K562 (cell line): ENCODE data around the gene HMCES. TPM values are rescaled to one million over a fixed set of nuclear protein-coding genes. Genes with fewer than 3 reads are reported as not detected.

Source experiments
- ASH1L ChIP-seq: fragments of 450-650 bp; IDR thresholded peaks from 2 replicates; pipeline ENCODE4 v1.6.1; 2018; ENCODE audit warnings: borderline replicate concordance, mild to moderate bottlenecking, low read depth; ENCODE audit not compliant: partially characterized antibody
- CBFA2T3 ChIP-seq: fragments of 450-650 bp; IDR thresholded peaks from 2 replicates; pipeline ENCODE4 v1.6.1; 2017
- CTBP1 ChIP-seq: fragments of 450-650 bp; IDR thresholded peaks from 2 replicates; pipeline ENCODE4 v1.6.1; 2016; ENCODE audit warnings: borderline replicate concordance
- FOXA3 ChIP-seq, 2 experiments: fragments of 450-650 bp in 1 of 2; sonication (generic) in 1 of 2; formaldehyde crosslinking; IDR thresholded peaks in 1 of 2; conservative IDR thresholded peaks in 1 of 2; 2 replicates each; pipeline versions ENCODE4 v1.4.0 to v1.8.0; 2020 to 2022; ENCODE audit warnings: mild to moderate bottlenecking in 2 of 2, missing genetic modification reagents in 1 of 2
- FOXM1 ChIP-seq, 2 experiments: fragments of 450-650 bp in 1 of 2; sonication (generic) in 1 of 2; formaldehyde crosslinking in 1 of 2; IDR thresholded peaks; 2 replicates each; pipeline versions ENCODE4 v1.6.1 to v1.9.0; 2017 to 2022; ENCODE audit warnings: low read depth in 2 of 2, mild to moderate bottlenecking in 2 of 2, missing genetic modification reagents in 1 of 2, moderate library complexity in 1 of 2
- GABPA ChIP-seq: fragments of 200-800 bp; sonication (Bioruptor generic); conservative IDR thresholded peaks from 2 replicates; pipeline ENCODE4 v1.6.1; 2016; ENCODE audit warnings: low read depth, missing genetic modification characterization, missing compliant biosample characterization
- GTF2E2 ChIP-seq: fragments of 200-800 bp; sonication (Bioruptor generic); IDR thresholded peaks from 2 replicates; pipeline ENCODE4 v1.6.1; 2016; ENCODE audit warnings: missing genetic modification characterization, missing compliant biosample characterization
- HDAC2 ChIP-seq: fragments of 450-650 bp; IDR thresholded peaks from 2 replicates; pipeline ENCODE4 v1.6.1; 2016; ENCODE audit warnings: mild to moderate bottlenecking
- HIVEP1 ChIP-seq: fragments of 250-450 bp; sonication (Bioruptor Pico); IDR thresholded peaks from 2 replicates; pipeline ENCODE4 v1.4.0; 2020; ENCODE audit warnings: mild to moderate bottlenecking
- KDM5B ChIP-seq: fragments of 200-600 bp; sonication (generic); IDR thresholded peaks from 2 replicates; pipeline ENCODE4 v1.6.1; 2012; ENCODE audit warnings: low read depth, mild to moderate bottlenecking, moderate library complexity, low read length, control low read depth, inconsistent platforms; ENCODE audit not compliant: insufficient replicate concordance
- LCOR ChIP-seq: sonication (generic); formaldehyde crosslinking; IDR thresholded peaks from 2 replicates; pipeline ENCODE4 v1.8.0; 2022; ENCODE audit warnings: mild to moderate bottlenecking, missing genetic modification reagents
- RBM22 ChIP-seq: fragments of 200-400 bp; formaldehyde crosslinking; IDR thresholded peaks from 2 replicates; pipeline ENCODE4 v1.6.1; 2018; ENCODE audit warnings: low read length, low read depth; ENCODE audit not compliant: poor library complexity, severe bottlenecking
- SAFB ChIP-seq: fragments of 200-400 bp; formaldehyde crosslinking; IDR thresholded peaks from 2 replicates; pipeline ENCODE4 v1.6.1; 2017; ENCODE audit warnings: low read depth, low read length, borderline replicate concordance
- SMARCC2 ChIP-seq: fragments of 450-650 bp; IDR thresholded peaks from 2 replicates; pipeline ENCODE4 v1.6.1; 2017; ENCODE audit warnings: antibody characterized with exemption, moderate library complexity, mild to moderate bottlenecking, low read depth
- SPI1 ChIP-seq: IDR thresholded peaks from 2 replicates; pipeline ENCODE4 v1.6.1; 2011; ENCODE audit warnings: low read depth, low read length, control low read depth, borderline replicate concordance
- TOE1 ChIP-seq, 2 experiments: fragments of 450-650 bp in 1 of 2; sonication (generic) in 1 of 2; formaldehyde crosslinking in 1 of 2; IDR thresholded peaks; 2 replicates each; pipeline versions ENCODE4 v1.7.1 to v1.8.0; 2016 to 2022; ENCODE audit warnings: borderline replicate concordance in 2 of 2, mild to moderate bottlenecking in 2 of 2, antibody characterized with exemption in 1 of 2, inconsistent platforms in 1 of 2, low read depth in 1 of 2, missing genetic modification reagents in 1 of 2, moderate library complexity in 1 of 2
- ZNF197 ChIP-seq: fragments of 200-800 bp; sonication (Bioruptor generic); IDR thresholded peaks from 2 replicates; pipeline ENCODE4 v1.6.1; 2016; ENCODE audit warnings: low read depth, missing genetic modification characterization, missing compliant biosample characterization
- ZNF408 ChIP-seq: fragments of 250-450 bp; sonication (Bioruptor Pico); IDR thresholded peaks from 2 replicates; pipeline ENCODE4 v1.4.0; 2020; ENCODE audit warnings: low read depth, mild to moderate bottlenecking, moderate library complexity
- ZNF780A ChIP-seq: fragments of 250-450 bp; sonication (Bioruptor Pico); IDR thresholded peaks from 2 replicates; pipeline ENCODE4 v1.5.0; 2021; ENCODE audit warnings: mild to moderate bottlenecking
- polyA plus RNA-seq, 8 experiments: library from polyadenylated mRNA; depleted of rRNA in 4 of 8; stranded (reverse) in 5 of 8; unstranded in 3 of 8; fragments of >200 nt; fragmentation: Nextera tagmentation in 2 of 8; fragmentation: Illumina TruSeq in 1 of 8; extraction: Ambion mirVana in 2 of 8; extraction: Trizol in 1 of 8; gene quantifications; 2 replicates each; pipeline versions ENCODE4 v1.2.1 to v1.2.3, GENCODE V29; 2011 to 2014; ENCODE audit warnings: inconsistent platforms in 1 of 8, missing spikeins in 1 of 8
- total RNA-seq, 7 experiments: library from RNA; depleted of rRNA in 6 of 7; stranded (reverse); fragments of >200 nt in 6 of 7; fragmentation: Illumina TruSeq in 2 of 7; extraction: Trizol in 2 of 7; gene quantifications; 2 replicates each; pipeline versions ENCODE4 v1.2.1 to v1.2.3, GENCODE V29; 2011 to 2021; ENCODE audit warnings: low replicate concordance in 1 of 7
- TF ChIP-seq, protein P1 (sequence below): sonication (generic); formaldehyde crosslinking; IDR thresholded peaks from 2 replicates; pipeline ENCODE4 v1.8.0; 2022; ENCODE audit warnings: mild to moderate bottlenecking, missing genetic modification reagents
- TF ChIP-seq, protein P2 (sequence below): conservative IDR thresholded peaks from 2 replicates; pipeline ENCODE4 v1.6.1; 2011; ENCODE audit warnings: low read depth, mild to moderate bottlenecking, low read length; ENCODE audit not compliant: control insufficient read depth
- TF ChIP-seq, protein P3 (sequence below): sonication (generic); formaldehyde crosslinking; IDR thresholded peaks from 2 replicates; pipeline ENCODE4 v1.9.0; 2022; ENCODE audit warnings: mild to moderate bottlenecking, missing genetic modification reagents

The HMCES gene
- total and polyA plus RNA-seq, 9 of the 15 experiments (the other 6 are each of a cell fraction or from before 2014, with no cell fraction given) = 18.8 to 45.3 (median 24.8) TPM

DNA sequence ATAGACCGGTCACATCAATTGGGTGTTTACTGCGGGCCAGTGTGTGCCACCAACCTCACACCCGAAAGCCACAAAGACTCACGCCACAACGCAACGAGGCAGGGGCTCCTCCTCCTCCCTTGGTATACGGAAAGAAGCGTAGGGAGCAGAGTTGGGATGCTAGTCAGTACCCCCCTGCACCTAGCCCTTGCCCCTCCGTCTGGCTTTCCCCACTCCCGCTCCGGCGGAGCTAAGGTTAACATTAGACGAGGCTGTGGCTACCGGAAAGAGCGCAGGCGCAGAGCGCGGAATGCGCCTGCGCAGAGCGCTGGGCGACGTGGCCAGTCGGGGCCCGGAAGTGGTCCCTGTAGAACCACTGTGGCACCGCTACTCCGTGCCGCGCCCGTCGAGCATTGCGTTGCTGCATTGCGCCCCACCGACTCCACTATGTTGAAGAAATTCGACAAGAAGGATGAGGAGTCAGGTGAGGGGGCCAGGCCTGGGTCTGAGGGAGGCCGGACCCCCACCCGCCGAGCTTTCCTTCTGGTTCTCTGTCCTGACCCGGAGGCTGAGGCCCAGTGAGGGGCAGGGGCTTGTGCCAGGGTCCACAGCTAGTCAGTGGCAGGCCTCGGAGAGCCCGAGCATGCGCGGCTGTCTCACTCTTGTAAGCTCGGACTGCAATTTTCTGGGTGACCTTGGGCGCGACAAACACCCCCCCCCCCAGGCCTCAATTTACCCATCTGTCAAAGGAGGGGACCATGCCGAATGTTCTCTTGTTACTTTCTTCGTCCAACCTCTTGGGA lies 29.2 kb upstream of the HMCES start, which contains the start of gene COPG1 (continued):
- TF ChIP-seq CBFA2T3 = no peak
- TF ChIP-seq FOXA3 (CRISPR knock-in tag; conservative IDR thresholded peaks at IDR 0.05 in 1 of 2, IDR thresholded peaks at IDR 0.05 in 1 of 2) = peak in 1 of 2 experiments; percentile 62; a peak in 1 of 4 replicates
- peak; percentile 80 for TF ChIP-seq KDM5B
- no peak for TF ChIP-seq SAFB
- TF ChIP-seq GABPA (tag) = peak; percentile 79
- TF ChIP-seq ASH1L = no peak
- no peak for TF ChIP-seq HIVEP1 (CRISPR knock-in tag)
- TF ChIP-seq ZNF780A (CRISPR knock-in tag) = no peak
- no peak for TF ChIP-seq SMARCC2
- TF ChIP-seq LCOR (CRISPR knock-in tag) = peak; percentile 62; the same call in 1 of the 2 replicates
- TF ChIP-seq ZNF197 = no peak
- TF ChIP-seq GTF2E2 = peak; percentile 74; the same call in 1 of the 2 replicates
- TF ChIP-seq HDAC2 = peak; percentile 8; the same call in 1 of the 2 replicates
- TF ChIP-seq CTBP1 = peak; percentile 53; the same call in 1 of the 2 replicates
- TF ChIP-seq, protein P1, sequence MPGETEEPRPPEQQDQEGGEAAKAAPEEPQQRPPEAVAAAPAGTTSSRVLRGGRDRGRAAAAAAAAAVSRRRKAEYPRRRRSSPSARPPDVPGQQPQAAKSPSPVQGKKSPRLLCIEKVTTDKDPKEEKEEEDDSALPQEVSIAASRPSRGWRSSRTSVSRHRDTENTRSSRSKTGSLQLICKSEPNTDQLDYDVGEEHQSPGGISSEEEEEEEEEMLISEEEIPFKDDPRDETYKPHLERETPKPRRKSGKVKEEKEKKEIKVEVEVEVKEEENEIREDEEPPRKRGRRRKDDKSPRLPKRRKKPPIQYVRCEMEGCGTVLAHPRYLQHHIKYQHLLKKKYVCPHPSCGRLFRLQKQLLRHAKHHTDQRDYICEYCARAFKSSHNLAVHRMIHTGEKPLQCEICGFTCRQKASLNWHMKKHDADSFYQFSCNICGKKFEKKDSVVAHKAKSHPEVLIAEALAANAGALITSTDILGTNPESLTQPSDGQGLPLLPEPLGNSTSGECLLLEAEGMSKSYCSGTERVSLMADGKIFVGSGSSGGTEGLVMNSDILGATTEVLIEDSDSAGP (CRISPR knock-in tag) = no peak
- no peak for TF ChIP-seq FOXM1 (IDR thresholded peaks at IDR 0.05; ENCODE audit: low read depth)
- no peak for TF ChIP-seq FOXM1 (CRISPR knock-in tag; IDR thresholded peaks at IDR 0.05; ENCODE audit: low read depth)
- TF ChIP-seq, protein P2, sequence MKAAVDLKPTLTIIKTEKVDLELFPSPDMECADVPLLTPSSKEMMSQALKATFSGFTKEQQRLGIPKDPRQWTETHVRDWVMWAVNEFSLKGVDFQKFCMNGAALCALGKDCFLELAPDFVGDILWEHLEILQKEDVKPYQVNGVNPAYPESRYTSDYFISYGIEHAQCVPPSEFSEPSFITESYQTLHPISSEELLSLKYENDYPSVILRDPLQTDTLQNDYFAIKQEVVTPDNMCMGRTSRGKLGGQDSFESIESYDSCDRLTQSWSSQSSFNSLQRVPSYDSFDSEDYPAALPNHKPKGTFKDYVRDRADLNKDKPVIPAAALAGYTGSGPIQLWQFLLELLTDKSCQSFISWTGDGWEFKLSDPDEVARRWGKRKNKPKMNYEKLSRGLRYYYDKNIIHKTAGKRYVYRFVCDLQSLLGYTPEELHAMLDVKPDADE = peak; percentile 35; the same call in 1 of the 2 replicates
- TF ChIP-seq TOE1 (IDR thresholded peaks at IDR 0.05; ENCODE audit: borderline replicate concordance) = 0 out of 2 replicates have a peak, but pooled peaks have one; percentile 2
- TF ChIP-seq TOE1 (CRISPR knock-in tag; IDR thresholded peaks at IDR 0.05; ENCODE audit: borderline replicate concordance, low read depth) = no peak
- TF ChIP-seq SPI1 = no peak
- TF ChIP-seq RBM22 = no peak
- TF ChIP-seq, protein P3, sequence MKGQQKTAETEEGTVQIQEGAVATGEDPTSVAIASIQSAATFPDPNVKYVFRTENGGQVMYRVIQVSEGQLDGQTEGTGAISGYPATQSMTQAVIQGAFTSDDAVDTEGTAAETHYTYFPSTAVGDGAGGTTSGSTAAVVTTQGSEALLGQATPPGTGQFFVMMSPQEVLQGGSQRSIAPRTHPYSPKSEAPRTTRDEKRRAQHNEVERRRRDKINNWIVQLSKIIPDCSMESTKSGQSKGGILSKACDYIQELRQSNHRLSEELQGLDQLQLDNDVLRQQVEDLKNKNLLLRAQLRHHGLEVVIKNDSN = 0 out of 2 replicates have a peak, but pooled peaks have one; percentile 15
- TF ChIP-seq ZNF408 (CRISPR knock-in tag) = no peak
